ENCODE measurements around the gene KRTAP10-9. TPM values are rescaled to one million over a fixed set of nuclear protein-coding genes. Genes with fewer than 3 reads are reported as not detected.

KRTAP10-9 gene
- total RNA-seq, 2 experiments from 2014 or later: not detected

DNA sequence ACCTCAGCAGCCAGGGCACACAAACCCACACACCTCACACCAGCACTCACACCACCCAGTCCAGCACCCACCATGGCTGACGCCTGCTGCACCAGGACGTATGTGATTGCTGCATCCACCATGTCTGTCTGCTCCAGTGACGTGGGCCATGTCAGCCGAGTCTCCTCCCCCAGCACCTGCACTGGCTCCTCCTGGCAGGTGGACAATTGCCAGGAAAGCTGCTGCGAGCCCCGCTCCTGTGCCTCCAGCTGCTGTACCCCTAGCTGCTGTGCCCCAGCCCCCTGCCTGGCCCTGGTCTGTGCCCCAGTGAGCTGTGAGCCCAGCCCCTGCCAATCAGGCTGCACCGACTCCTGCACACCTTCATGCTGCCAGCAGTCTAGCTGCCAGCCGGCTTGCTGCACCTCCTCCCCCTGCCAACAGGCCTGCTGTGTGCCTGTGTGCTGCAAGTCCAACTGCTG is 14.8 kb upstream of the KRTAP10-9 start, which contains the start of gene KRTAP10-8:
TSS of gene KRTAP10-8 (plus strand) at position 51 of the 458 bp plus-strand sequence. CDS start at position 73, 22 bp downstream.
- Histone ChIP-seq H3K9me3 (ENCODE audit: control insufficient read depth in 1 of 2, insufficient read depth in 1 of 2, low read length in 2 of 2) (peaks cover 24 to 26% of the 10 kb centered on the region in 2 experiments), H3K4me1 (ENCODE audit: insufficient read depth, low read length) (peaks cover 16% of the 10 kb centered on the region), H3K4me3 (ENCODE audit: low read length) (no peak within 1 kb of the TSS), H3K27ac (ENCODE audit: low read depth in 1 of 2, low read length in 2 of 2) (no peak within 1 kb of the TSS), H3K36me3 (ENCODE audit: insufficient read depth, low read length) (no peaks in the 10 kb centered on the region), H3K27me3 (ENCODE audit: control insufficient read depth in 1 of 2, insufficient read depth in 2 of 2, low read length in 2 of 2) (no peaks in the 10 kb centered on the region)
- TF ChIP-seq, protein P1, sequence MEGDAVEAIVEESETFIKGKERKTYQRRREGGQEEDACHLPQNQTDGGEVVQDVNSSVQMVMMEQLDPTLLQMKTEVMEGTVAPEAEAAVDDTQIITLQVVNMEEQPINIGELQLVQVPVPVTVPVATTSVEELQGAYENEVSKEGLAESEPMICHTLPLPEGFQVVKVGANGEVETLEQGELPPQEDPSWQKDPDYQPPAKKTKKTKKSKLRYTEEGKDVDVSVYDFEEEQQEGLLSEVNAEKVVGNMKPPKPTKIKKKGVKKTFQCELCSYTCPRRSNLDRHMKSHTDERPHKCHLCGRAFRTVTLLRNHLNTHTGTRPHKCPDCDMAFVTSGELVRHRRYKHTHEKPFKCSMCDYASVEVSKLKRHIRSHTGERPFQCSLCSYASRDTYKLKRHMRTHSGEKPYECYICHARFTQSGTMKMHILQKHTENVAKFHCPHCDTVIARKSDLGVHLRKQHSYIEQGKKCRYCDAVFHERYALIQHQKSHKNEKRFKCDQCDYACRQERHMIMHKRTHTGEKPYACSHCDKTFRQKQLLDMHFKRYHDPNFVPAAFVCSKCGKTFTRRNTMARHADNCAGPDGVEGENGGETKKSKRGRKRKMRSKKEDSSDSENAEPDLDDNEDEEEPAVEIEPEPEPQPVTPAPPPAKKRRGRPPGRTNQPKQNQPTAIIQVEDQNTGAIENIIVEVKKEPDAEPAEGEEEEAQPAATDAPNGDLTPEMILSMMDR (IDR thresholded peaks at IDR 0.05): no peak
- no peak within 1 kb of the TSS for H3K27ac Mint-ChIP-seq
- peaks cover 7% of the 10 kb centered on the region for H3K9me3 Mint-ChIP-seq
- H3K4me1 Mint-ChIP-seq (ENCODE audit: low read depth): peaks cover 15% of the 10 kb centered on the region
- ChIA-PET POLR2A (no interaction called here), CTCF (no interaction called here)
- no peaks in the 10 kb centered on the region for H3K36me3 Mint-ChIP-seq (ENCODE audit: low read depth)
- ATAC-seq (ENCODE audit: poor library complexity): no peak
- intact Hi-C loops (cut with DNase I, micrococcal nuclease): loop anchor here in 1 of 2 experiments (10.0 kb wide), 1 partner anchor 67 kb away; the partner anchor contains the start of gene KRTAP10-1
- no peak within 1 kb of the TSS for H3K4me3 Mint-ChIP-seq
- DNase-seq: no peak
- H3K27me3 Mint-ChIP-seq: no peaks in the 10 kb centered on the region

- DNase-seq (no peak), ATAC-seq (ENCODE audit: poor library complexity) (no peak)
- Mint-ChIP-seq H3K4me3 (no peak overlapping the region), H3K4me1 (ENCODE audit: low read depth) (peaks cover 22% of the 10 kb centered on the region), H3K36me3 (ENCODE audit: low read depth) (no peaks in the 10 kb centered on the region), H3K27ac (no peak overlapping the region), H3K27me3 (no peaks in the 10 kb centered on the region), H3K9me3 (peaks cover 7% of the 10 kb centered on the region)
- intact Hi-C loops (cut with DNase I, micrococcal nuclease): loop anchor here in 1 of 2 experiments (10.0 kb wide), 1 partner anchor 68 kb away; the partner anchor contains the start of gene KRTAP10-1
- no peaks in the 10 kb centered on the region for H3K36me3 ChIP-seq (ENCODE audit: insufficient read depth, low read length)
- no peak overlapping the region for H3K4me3 ChIP-seq (ENCODE audit: low read length)
- TF ChIP-seq, protein P1 (IDR thresholded peaks at IDR 0.05): no peak
- peaks cover 26 to 27% of the 10 kb centered on the region in 2 experiments for H3K9me3 ChIP-seq (ENCODE audit: control insufficient read depth in 1 of 2, insufficient read depth in 1 of 2, low read length in 2 of 2)
- CTCF ChIA-PET: no interaction called here
- POLR2A ChIA-PET: interaction anchor here (0.6 kb wide), 1 partner anchor 83 kb away, joined by 3 read pairs; no protein-coding TSS in a partner anchor
- peaks cover 22% of the 10 kb centered on the region for H3K4me1 ChIP-seq (ENCODE audit: insufficient read depth, low read length)
- no peak overlapping the region for H3K27ac ChIP-seq (ENCODE audit: low read depth in 1 of 2, low read length in 2 of 2)
- H3K27me3 ChIP-seq (ENCODE audit: control insufficient read depth in 1 of 2, insufficient read depth in 2 of 2, low read length in 2 of 2): no peaks in the 10 kb centered on the region
Measured at GRCh38 chr21:44612669-44613229, 14.1 kb upstream of the KRTAP10-9 start.

DNA sequence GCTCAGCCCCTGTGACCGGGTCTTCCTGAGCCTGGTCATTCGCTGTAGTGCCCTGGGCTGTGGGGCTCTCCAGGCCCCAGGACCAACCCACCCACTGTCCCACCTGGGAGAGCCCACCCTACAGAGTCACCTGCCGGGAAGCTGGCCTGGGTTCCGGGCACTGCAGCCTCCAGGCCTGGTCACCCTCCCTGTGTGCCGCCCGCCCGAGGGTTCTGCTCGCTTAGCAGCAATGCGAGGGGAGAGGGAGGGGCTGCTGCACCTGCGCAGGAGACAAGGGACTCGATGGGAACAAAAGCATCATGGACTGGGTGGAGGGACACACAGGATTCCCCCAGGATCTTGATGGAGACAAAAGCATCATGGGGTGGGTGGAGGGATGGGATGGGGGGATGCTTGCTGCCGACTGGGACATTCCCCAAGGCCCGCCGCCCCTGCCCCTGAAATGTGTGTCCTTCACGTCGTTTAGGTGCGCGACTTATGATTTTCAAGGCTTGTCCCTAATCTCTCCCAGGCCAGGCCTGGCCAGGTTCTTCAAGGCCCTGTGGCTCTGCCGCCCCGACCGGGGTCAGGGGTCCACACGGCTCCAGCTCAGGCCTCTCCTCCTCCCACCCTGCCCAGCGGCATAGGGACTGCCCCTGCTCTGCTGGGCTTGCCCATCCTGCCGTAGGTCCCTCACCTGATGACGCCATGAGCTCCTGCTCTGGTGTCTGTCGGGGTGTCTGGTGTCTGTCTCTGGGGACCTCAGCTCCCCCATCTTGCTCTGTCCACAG is 13.3 kb upstream of the KRTAP10-9 start:
- TF ChIP-seq, protein P1 (IDR thresholded peaks at IDR 0.05): no peak
- ChIA-PET CTCF (no interaction called here), POLR2A (interaction anchor here (0.6 kb wide), 1 partner anchor 83 kb away, joined by 3 read pairs; no protein-coding TSS in a partner anchor)
- Histone ChIP-seq H3K27me3 (ENCODE audit: control insufficient read depth in 1 of 2, insufficient read depth in 2 of 2, low read length in 2 of 2) (no peaks in the 10 kb centered on the region), H3K4me1 (ENCODE audit: insufficient read depth, low read length) (peaks cover 31% of the 10 kb centered on the region), H3K36me3 (ENCODE audit: insufficient read depth, low read length) (no peaks in the 10 kb centered on the region), H3K27ac (ENCODE audit: low read depth in 1 of 2, low read length in 2 of 2) (no peak overlapping the region), H3K4me3 (ENCODE audit: low read length) (no peak overlapping the region), H3K9me3 (ENCODE audit: control insufficient read depth in 1 of 2, insufficient read depth in 1 of 2, low read length in 2 of 2) (peaks cover 26 to 27% of the 10 kb centered on the region in 2 experiments)
- Mint-ChIP-seq H3K4me1 (ENCODE audit: low read depth) (peaks cover 30% of the 10 kb centered on the region), H3K36me3 (ENCODE audit: low read depth) (peaks cover 1% of the 10 kb centered on the region), H3K9me3 (peaks cover 7% of the 10 kb centered on the region), H3K27ac (no peak overlapping the region), H3K27me3 (no peaks in the 10 kb centered on the region), H3K4me3 (no peak overlapping the region)
- ATAC-seq (ENCODE audit: poor library complexity) (no peak), DNase-seq (no peak)
- intact Hi-C loops (cut with DNase I, micrococcal nuclease): loop anchor here in 1 of 2 experiments (10.0 kb wide), 1 partner anchor 69 kb away; the partner anchor contains the start of gene KRTAP10-1
